ENCODE results near the gene SORBS2.

DNA sequence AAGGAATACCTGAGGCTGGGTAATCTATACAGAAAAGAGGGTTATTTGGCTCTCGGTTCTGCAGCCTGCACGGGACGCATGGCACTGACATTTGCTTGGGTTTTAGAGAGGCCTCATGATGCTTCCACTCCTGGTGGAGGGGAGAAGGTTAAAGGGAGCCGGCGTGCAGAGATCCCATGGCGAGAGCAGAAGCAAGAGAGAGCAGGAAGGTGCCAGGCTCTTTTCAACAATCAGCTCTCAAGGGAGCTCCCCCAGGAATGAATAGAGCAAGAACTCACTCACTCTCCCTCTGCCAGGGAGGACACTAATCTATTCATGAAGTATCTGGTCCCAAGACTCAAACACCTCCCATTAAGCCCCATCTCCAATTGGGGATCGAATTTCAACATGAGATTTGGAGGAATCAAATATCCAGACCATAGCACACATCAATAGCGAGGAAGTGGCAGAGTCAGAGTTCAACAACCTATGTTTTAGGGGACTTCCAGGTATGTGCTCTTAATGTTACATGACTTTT lies 109.8 kb downstream of the SORBS2 start:
- no peak for TF ChIP-seq FOSL1 (IDR thresholded peaks at IDR 0.05; ENCODE audit: low read depth)
- TF ChIP-seq EZH2 (IDR thresholded peaks at IDR 0.05) = no peak
- TF ChIP-seq, protein P1, sequence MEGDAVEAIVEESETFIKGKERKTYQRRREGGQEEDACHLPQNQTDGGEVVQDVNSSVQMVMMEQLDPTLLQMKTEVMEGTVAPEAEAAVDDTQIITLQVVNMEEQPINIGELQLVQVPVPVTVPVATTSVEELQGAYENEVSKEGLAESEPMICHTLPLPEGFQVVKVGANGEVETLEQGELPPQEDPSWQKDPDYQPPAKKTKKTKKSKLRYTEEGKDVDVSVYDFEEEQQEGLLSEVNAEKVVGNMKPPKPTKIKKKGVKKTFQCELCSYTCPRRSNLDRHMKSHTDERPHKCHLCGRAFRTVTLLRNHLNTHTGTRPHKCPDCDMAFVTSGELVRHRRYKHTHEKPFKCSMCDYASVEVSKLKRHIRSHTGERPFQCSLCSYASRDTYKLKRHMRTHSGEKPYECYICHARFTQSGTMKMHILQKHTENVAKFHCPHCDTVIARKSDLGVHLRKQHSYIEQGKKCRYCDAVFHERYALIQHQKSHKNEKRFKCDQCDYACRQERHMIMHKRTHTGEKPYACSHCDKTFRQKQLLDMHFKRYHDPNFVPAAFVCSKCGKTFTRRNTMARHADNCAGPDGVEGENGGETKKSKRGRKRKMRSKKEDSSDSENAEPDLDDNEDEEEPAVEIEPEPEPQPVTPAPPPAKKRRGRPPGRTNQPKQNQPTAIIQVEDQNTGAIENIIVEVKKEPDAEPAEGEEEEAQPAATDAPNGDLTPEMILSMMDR (IDR thresholded peaks at IDR 0.05 in 2 of 3, conservative IDR thresholded peaks at IDR 0.05 in 1 of 3; ENCODE audit: borderline replicate concordance in 1 of 3, insufficient read depth in 1 of 3, low read depth in 2 of 3, low read length in 2 of 3) = no peak
- no peak for TF ChIP-seq RAD21 (IDR thresholded peaks at IDR 0.05; ENCODE audit: low read depth)
- TF ChIP-seq, protein P2, sequence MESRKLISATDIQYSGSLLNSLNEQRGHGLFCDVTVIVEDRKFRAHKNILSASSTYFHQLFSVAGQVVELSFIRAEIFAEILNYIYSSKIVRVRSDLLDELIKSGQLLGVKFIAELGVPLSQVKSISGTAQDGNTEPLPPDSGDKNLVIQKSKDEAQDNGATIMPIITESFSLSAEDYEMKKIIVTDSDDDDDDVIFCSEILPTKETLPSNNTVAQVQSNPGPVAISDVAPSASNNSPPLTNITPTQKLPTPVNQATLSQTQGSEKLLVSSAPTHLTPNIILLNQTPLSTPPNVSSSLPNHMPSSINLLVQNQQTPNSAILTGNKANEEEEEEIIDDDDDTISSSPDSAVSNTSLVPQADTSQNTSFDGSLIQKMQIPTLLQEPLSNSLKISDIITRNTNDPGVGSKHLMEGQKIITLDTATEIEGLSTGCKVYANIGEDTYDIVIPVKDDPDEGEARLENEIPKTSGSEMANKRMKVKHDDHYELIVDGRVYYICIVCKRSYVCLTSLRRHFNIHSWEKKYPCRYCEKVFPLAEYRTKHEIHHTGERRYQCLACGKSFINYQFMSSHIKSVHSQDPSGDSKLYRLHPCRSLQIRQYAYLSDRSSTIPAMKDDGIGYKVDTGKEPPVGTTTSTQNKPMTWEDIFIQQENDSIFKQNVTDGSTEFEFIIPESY (IDR thresholded peaks at IDR 0.05; ENCODE audit: extremely low read depth, insufficient replicate concordance, low read length) = no peak
- TF ChIP-seq POLR2AphosphoS5 (IDR thresholded peaks at IDR 0.05; ENCODE audit: low read depth, low read length) = no peak
- TF ChIP-seq, protein P3, sequence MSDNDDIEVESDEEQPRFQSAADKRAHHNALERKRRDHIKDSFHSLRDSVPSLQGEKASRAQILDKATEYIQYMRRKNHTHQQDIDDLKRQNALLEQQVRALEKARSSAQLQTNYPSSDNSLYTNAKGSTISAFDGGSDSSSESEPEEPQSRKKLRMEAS (IDR thresholded peaks at IDR 0.05) = no peak
- TF ChIP-seq, protein P4, sequence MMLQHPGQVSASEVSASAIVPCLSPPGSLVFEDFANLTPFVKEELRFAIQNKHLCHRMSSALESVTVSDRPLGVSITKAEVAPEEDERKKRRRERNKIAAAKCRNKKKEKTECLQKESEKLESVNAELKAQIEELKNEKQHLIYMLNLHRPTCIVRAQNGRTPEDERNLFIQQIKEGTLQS (IDR thresholded peaks at IDR 0.05) = no peak
- no peak for TF ChIP-seq SIN3A (IDR thresholded peaks at IDR 0.05; ENCODE audit: low read depth)
- TF ChIP-seq POLR2A (IDR thresholded peaks at IDR 0.05; ENCODE audit: borderline replicate concordance, extremely low read depth, insufficient read depth, insufficient read length) = no peak
- no peak for TF ChIP-seq EGR1 (IDR thresholded peaks at IDR 0.05; ENCODE audit: low read depth)
